HCT116 (cell line): ENCODE measurements around the gene CDK5RAP2. TPM values are rescaled to one million over a fixed set of nuclear protein-coding genes. Genes with fewer than 3 reads are reported as not detected.

Source experiments
- ATAC-seq: fragments of 200-7000 bp; cut with Tn5 transposase; 2 replicates; pipeline ENCODE4 v1.9.1; 2020; ENCODE audit warnings: mild to moderate bottlenecking, moderate library complexity
- BruUV-seq: library from RNA; stranded (reverse); fragments of 400-500 nt; replicated peaks from 2 replicates; lab custom pipeline; 2021; lab: Mats Ljungman, UMichigan
- CTCF ChIA-PET: fragments of 300-600 bp; sonication (Branson Sonifier 250); formaldehyde crosslinking; loops from one replicate; lab custom pipeline; 2021; ENCODE audit warnings: antibody characterized with exemption; lab: Charles Lee
- POLR2A ChIA-PET: fragments of 300-600, 350-600 bp; sonication (Branson Sonifier 250); formaldehyde crosslinking; loops from one replicate; lab custom pipeline; 2021; ENCODE audit warnings: antibody characterized with exemption; lab: Charles Lee
- RAD21 ChIA-PET, 2 experiments: fragments of 300-600 bp; sonication (Branson Sonifier 250); formaldehyde crosslinking; loops; one replicate each; lab custom pipeline; 2023; ENCODE audit warnings: low total read pairs in 2 of 2; ENCODE audit not compliant: uncharacterized antibody in 2 of 2, unreplicated experiment in 2 of 2, low non-redundant PET in 1 of 2; lab: Charles Lee
- DNase-seq: peaks from one replicate; pipeline ENCODE4 v3.0.0-alpha.2; 2010; ENCODE audit warnings: low read depth, low spot score
- H2AFZ ChIP-seq: fragments of 200-600 bp; shearing (Covaris generic), sonication (generic); 2 replicates; pipeline ENCODE4 v1.6.1; 2017; ENCODE audit warnings: low read depth, mixed run types, mixed read lengths, antibody characterized with exemption, low read length; ENCODE audit not compliant: poor library complexity, severe bottlenecking
- H3K27ac ChIP-seq: 2 replicates; pipeline ENCODE4 v1.5.1; 2012; ENCODE audit warnings: low read depth, low read length
- H3K27me3 ChIP-seq: fragments of 200-600 bp; sonication (generic); 2 replicates; pipeline ENCODE4 v1.6.1; 2016; ENCODE audit warnings: mixed run types, low read length, mixed read lengths; ENCODE audit not compliant: insufficient read depth
- H3K36me3 ChIP-seq, 2 experiments: fragments of 200-500 bp in 1 of 2; fragments of 200-600 bp in 1 of 2; sonication (Bioruptor generic) in 1 of 2; sonication (generic) in 1 of 2; 2 replicates each; pipeline versions ENCODE4 v1.5.1 to v1.6.1; 2014 to 2016; ENCODE audit warnings: low read length in 2 of 2, inconsistent platforms in 1 of 2, mixed read lengths in 1 of 2, mixed run types in 1 of 2; ENCODE audit not compliant: insufficient read depth in 2 of 2, control insufficient read depth in 1 of 2
- H3K4me1 ChIP-seq, 2 experiments: fragments of 200-600 bp in 1 of 2; sonication (generic) in 1 of 2; 2 replicates each; pipeline versions ENCODE4 v1.5.1 to v1.6.1; 2012 to 2017; ENCODE audit warnings: low read length in 2 of 2, inconsistent platforms in 1 of 2, mild to moderate bottlenecking in 1 of 2, mixed read lengths in 1 of 2, mixed run types in 1 of 2, moderate library complexity in 1 of 2; ENCODE audit not compliant: insufficient read depth in 2 of 2, control insufficient read depth in 1 of 2
- H3K4me2 ChIP-seq: fragments of 200-600 bp; sonication (generic); 2 replicates; pipeline ENCODE4 v1.6.1; 2017; ENCODE audit warnings: mixed run types, low read length, mixed read lengths
- H3K4me3 ChIP-seq, 2 experiments: fragments of 200-600 bp in 1 of 2; sonication (generic) in 1 of 2; replicated peaks in 1 of 2; 2 replicates each; pipeline ENCODE4 v1.5.1; 2011 to 2016; ENCODE audit warnings: low read length in 2 of 2, control low read depth in 1 of 2, low read depth in 1 of 2, mild to moderate bottlenecking in 1 of 2, mixed read lengths in 1 of 2, mixed run types in 1 of 2
- H3K79me2 ChIP-seq: fragments of 200-600 bp; sonication (generic); 2 replicates; pipeline ENCODE4 v1.6.1; 2017; ENCODE audit warnings: mild to moderate bottlenecking, mixed run types, low read length, moderate library complexity, mixed read lengths; ENCODE audit not compliant: insufficient read depth
- H3K9ac ChIP-seq: fragments of 200-600 bp; sonication (generic); 2 replicates; pipeline ENCODE4 v1.6.1; 2016; ENCODE audit warnings: low read length, mixed read lengths
- H3K9me2 ChIP-seq: fragments of 200-600 bp; sonication (generic), shearing (Covaris generic); 2 replicates; pipeline ENCODE4 v1.6.1; 2017; ENCODE audit warnings: mixed run types, mild to moderate bottlenecking, moderate library complexity; ENCODE audit not compliant: insufficient read depth
- H3K9me3 ChIP-seq, 2 experiments: fragments of 200-500 bp in 1 of 2; fragments of 200-600 bp in 1 of 2; sonication (Bioruptor generic) in 1 of 2; sonication (generic) in 1 of 2; 2 replicates each; pipeline ENCODE4 v1.6.1; 2014 to 2017; ENCODE audit warnings: low read length in 2 of 2, mixed read lengths in 2 of 2, inconsistent platforms in 1 of 2, low read depth in 1 of 2, mild to moderate bottlenecking in 1 of 2, mixed run types in 1 of 2, moderate library complexity in 1 of 2; ENCODE audit not compliant: control insufficient read depth in 1 of 2, insufficient read depth in 1 of 2
- H4K20me1 ChIP-seq: fragments of 200-600 bp; sonication (generic), shearing (Covaris generic); 2 replicates; pipeline ENCODE4 v1.6.1; 2017; ENCODE audit warnings: mixed run types, mild to moderate bottlenecking, moderate library complexity; ENCODE audit not compliant: insufficient read depth
- CBX3 ChIP-seq: IDR thresholded peaks from 2 replicates; pipeline ENCODE4 v1.6.1; 2012; ENCODE audit warnings: low read depth
- CEBPB ChIP-seq: IDR thresholded peaks from 2 replicates; pipeline ENCODE4 v1.6.1; 2012; ENCODE audit warnings: low read depth
- EGR1 ChIP-seq: IDR thresholded peaks from 2 replicates; pipeline ENCODE4 v1.6.1; 2012; ENCODE audit warnings: low read depth
- EZH2 ChIP-seq: fragments of 200-600 bp; sonication (generic); IDR thresholded peaks from 2 replicates; pipeline ENCODE4 v1.6.1; 2017; ENCODE audit warnings: antibody characterized with exemption, mixed run types
- EZH2phosphoT487 ChIP-seq: fragments of 200-600 bp; IDR thresholded peaks from 2 replicates; pipeline ENCODE4 v1.6.1; 2018; ENCODE audit warnings: antibody characterized with exemption, borderline replicate concordance
- FOSL1 ChIP-seq: IDR thresholded peaks from 2 replicates; pipeline ENCODE4 v1.6.1; 2012; ENCODE audit warnings: low read depth
- POLR2A ChIP-seq: IDR thresholded peaks from 2 replicates; pipeline ENCODE4 v1.7.0; 2011; ENCODE audit warnings: borderline replicate concordance; ENCODE audit not compliant: insufficient read depth, insufficient read length; ENCODE audit errors: extremely low read depth
- POLR2AphosphoS5 ChIP-seq: IDR thresholded peaks from 2 replicates; pipeline ENCODE4 v1.6.1; 2011; ENCODE audit warnings: mild to moderate bottlenecking, low read depth, low read length, moderate library complexity
- RAD21 ChIP-seq: IDR thresholded peaks from 2 replicates; pipeline ENCODE4 v1.6.1; 2012; ENCODE audit warnings: low read depth, mild to moderate bottlenecking
- SIN3A ChIP-seq: IDR thresholded peaks from 2 replicates; pipeline ENCODE4 v1.6.1; 2012; ENCODE audit warnings: low read depth
- SP1 ChIP-seq: IDR thresholded peaks from 2 replicates; pipeline ENCODE4 v1.6.1; 2012; ENCODE audit warnings: low read depth
- TCF7L2 ChIP-seq: IDR thresholded peaks from 2 replicates; pipeline ENCODE4 v1.7.0; 2011; ENCODE audit warnings: borderline replicate concordance, inconsistent platforms; ENCODE audit not compliant: insufficient read depth, insufficient read length; ENCODE audit errors: extremely low read depth
- ZFX ChIP-seq: fragments of 450-650 bp; IDR thresholded peaks from 2 replicates; pipeline ENCODE4 v1.6.1; 2017
- ZNF274 ChIP-seq: fragments of 200-500 bp; sonication (Bioruptor generic); IDR thresholded peaks from 2 replicates; pipeline ENCODE4 v1.6.1; 2014; ENCODE audit warnings: mild to moderate bottlenecking, low read depth, low read length, inconsistent platforms
- intact Hi-C: fragments of 100-400 bp; cut with micrococcal nuclease; formaldehyde crosslinking; loops from 2 replicates; pipeline ENCODE4 v1.10.0; 2022
- total RNA-seq: library from RNA; stranded (reverse); gene quantifications from one replicate; pipeline ENCODE4 v1.2.1, GENCODE V29; 2021; ENCODE audit not compliant: unreplicated experiment
- TF ChIP-seq, protein P1 (sequence below): IDR thresholded peaks from 2 replicates; pipeline ENCODE4 v1.6.1; 2012
- TF ChIP-seq, protein P2 (sequence below), 3 experiments: fragments of 200-600 bp in 1 of 3; sonication (generic) in 1 of 3; IDR thresholded peaks in 2 of 3; conservative IDR thresholded peaks in 1 of 3; 2 replicates each; pipeline ENCODE4 v1.5.1; 2012 to 2017; ENCODE audit warnings: low read depth in 2 of 3, low read length in 2 of 3, antibody characterized with exemption in 1 of 3, borderline replicate concordance in 1 of 3, control low read depth in 1 of 3, mild to moderate bottlenecking in 1 of 3, mixed read lengths in 1 of 3, mixed run types in 1 of 3, moderate library complexity in 1 of 3; ENCODE audit not compliant: insufficient read depth in 1 of 3
- TF ChIP-seq, protein P3 (sequence below): IDR thresholded peaks from 2 replicates; pipeline ENCODE4 v1.6.1; 2012
- TF ChIP-seq, protein P4 (sequence below): IDR thresholded peaks from 2 replicates; pipeline ENCODE4 v1.6.1; 2012; ENCODE audit warnings: low read depth
- TF ChIP-seq, protein P5 (sequence below): IDR thresholded peaks from 2 replicates; pipeline ENCODE4 v1.6.1; 2011; ENCODE audit warnings: mild to moderate bottlenecking, low read length, moderate library complexity; ENCODE audit not compliant: insufficient replicate concordance; ENCODE audit errors: extremely low read depth

The CDK5RAP2 gene
- total RNA-seq, 1 experiment from 2014 or later, result 56.2 TPM

DNA sequence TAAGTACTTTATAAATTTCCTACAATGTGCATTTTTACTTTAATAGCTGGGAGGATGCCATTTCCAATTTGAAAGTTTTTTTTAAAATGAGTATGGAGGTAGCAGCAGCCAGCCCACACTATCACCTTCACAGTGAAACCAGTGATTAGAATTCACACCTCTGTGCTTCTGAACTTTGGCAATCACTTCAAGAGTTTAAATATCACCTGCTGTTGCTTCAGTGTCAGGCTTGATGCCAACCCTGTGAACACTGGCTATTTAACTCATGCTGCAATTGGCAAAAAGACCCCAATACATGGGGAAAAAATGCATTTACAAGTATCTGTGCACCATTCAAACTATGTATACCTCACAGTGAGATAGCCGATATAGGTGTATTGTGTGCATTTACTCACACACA is 57.4 kb downstream of the CDK5RAP2 start:
- ChIA-PET POLR2A (no interaction called here), CTCF (interaction anchor here (0.6 kb wide), 1 partner anchor 171 kb away, joined by 3 read pairs; no protein-coding TSS in a partner anchor), RAD21 (no interaction called here)
- no peaks in the 10 kb centered on the region for H3K9me3 ChIP-seq
- no TSS peak for BruUV-seq
- intact Hi-C loops, result no loop called here
- H3K27me3 ChIP-seq, result no peaks in the 10 kb centered on the region
- H3K36me3 ChIP-seq, result peaks cover 23 to 36% of the 10 kb centered on the region in 2 experiments
- H2AFZ ChIP-seq, result no peak overlapping the region
- ATAC-seq, result no peak
- DNase-seq, result no peak
- no peak overlapping the region for H3K27ac ChIP-seq
- H3K4me2 ChIP-seq, result no peak overlapping the region
- H3K79me2 ChIP-seq, result 0 out of 2 replicates have a peak, but pooled peaks cover 3% of the 10 kb centered on the region
- no peaks in the 10 kb centered on the region for H3K9me2 ChIP-seq
- no peaks in the 10 kb centered on the region for H3K4me1 ChIP-seq
- H3K4me3 ChIP-seq, result no peak overlapping the region
- TF ChIP-seq EGR1 (no peak), RAD21 (no peak), ZNF274 (no peak), SIN3A (no peak), FOSL1 (no peak), POLR2A (no peak), EZH2 (no peak), SP1 (no peak), ZFX (no peak), CEBPB (no peak), CBX3 (no peak), EZH2phosphoT487 (no peak), TCF7L2 (no peak), POLR2AphosphoS5 (no peak)
- TF ChIP-seq, protein P1, sequence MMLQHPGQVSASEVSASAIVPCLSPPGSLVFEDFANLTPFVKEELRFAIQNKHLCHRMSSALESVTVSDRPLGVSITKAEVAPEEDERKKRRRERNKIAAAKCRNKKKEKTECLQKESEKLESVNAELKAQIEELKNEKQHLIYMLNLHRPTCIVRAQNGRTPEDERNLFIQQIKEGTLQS, result no peak
- TF ChIP-seq, protein P2, sequence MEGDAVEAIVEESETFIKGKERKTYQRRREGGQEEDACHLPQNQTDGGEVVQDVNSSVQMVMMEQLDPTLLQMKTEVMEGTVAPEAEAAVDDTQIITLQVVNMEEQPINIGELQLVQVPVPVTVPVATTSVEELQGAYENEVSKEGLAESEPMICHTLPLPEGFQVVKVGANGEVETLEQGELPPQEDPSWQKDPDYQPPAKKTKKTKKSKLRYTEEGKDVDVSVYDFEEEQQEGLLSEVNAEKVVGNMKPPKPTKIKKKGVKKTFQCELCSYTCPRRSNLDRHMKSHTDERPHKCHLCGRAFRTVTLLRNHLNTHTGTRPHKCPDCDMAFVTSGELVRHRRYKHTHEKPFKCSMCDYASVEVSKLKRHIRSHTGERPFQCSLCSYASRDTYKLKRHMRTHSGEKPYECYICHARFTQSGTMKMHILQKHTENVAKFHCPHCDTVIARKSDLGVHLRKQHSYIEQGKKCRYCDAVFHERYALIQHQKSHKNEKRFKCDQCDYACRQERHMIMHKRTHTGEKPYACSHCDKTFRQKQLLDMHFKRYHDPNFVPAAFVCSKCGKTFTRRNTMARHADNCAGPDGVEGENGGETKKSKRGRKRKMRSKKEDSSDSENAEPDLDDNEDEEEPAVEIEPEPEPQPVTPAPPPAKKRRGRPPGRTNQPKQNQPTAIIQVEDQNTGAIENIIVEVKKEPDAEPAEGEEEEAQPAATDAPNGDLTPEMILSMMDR (IDR thresholded peaks at IDR 0.05 in 2 of 3, conservative IDR thresholded peaks at IDR 0.05 in 1 of 3; ENCODE audit: borderline replicate concordance in 1 of 3, insufficient read depth in 1 of 3, low read depth in 2 of 3, low read length in 2 of 3), result no peak
- TF ChIP-seq, protein P3, sequence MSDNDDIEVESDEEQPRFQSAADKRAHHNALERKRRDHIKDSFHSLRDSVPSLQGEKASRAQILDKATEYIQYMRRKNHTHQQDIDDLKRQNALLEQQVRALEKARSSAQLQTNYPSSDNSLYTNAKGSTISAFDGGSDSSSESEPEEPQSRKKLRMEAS, result no peak
- TF ChIP-seq, protein P4, sequence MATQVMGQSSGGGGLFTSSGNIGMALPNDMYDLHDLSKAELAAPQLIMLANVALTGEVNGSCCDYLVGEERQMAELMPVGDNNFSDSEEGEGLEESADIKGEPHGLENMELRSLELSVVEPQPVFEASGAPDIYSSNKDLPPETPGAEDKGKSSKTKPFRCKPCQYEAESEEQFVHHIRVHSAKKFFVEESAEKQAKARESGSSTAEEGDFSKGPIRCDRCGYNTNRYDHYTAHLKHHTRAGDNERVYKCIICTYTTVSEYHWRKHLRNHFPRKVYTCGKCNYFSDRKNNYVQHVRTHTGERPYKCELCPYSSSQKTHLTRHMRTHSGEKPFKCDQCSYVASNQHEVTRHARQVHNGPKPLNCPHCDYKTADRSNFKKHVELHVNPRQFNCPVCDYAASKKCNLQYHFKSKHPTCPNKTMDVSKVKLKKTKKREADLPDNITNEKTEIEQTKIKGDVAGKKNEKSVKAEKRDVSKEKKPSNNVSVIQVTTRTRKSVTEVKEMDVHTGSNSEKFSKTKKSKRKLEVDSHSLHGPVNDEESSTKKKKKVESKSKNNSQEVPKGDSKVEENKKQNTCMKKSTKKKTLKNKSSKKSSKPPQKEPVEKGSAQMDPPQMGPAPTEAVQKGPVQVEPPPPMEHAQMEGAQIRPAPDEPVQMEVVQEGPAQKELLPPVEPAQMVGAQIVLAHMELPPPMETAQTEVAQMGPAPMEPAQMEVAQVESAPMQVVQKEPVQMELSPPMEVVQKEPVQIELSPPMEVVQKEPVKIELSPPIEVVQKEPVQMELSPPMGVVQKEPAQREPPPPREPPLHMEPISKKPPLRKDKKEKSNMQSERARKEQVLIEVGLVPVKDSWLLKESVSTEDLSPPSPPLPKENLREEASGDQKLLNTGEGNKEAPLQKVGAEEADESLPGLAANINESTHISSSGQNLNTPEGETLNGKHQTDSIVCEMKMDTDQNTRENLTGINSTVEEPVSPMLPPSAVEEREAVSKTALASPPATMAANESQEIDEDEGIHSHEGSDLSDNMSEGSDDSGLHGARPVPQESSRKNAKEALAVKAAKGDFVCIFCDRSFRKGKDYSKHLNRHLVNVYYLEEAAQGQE, result no peak
- TF ChIP-seq, protein P5, sequence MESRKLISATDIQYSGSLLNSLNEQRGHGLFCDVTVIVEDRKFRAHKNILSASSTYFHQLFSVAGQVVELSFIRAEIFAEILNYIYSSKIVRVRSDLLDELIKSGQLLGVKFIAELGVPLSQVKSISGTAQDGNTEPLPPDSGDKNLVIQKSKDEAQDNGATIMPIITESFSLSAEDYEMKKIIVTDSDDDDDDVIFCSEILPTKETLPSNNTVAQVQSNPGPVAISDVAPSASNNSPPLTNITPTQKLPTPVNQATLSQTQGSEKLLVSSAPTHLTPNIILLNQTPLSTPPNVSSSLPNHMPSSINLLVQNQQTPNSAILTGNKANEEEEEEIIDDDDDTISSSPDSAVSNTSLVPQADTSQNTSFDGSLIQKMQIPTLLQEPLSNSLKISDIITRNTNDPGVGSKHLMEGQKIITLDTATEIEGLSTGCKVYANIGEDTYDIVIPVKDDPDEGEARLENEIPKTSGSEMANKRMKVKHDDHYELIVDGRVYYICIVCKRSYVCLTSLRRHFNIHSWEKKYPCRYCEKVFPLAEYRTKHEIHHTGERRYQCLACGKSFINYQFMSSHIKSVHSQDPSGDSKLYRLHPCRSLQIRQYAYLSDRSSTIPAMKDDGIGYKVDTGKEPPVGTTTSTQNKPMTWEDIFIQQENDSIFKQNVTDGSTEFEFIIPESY, result no peak
- H3K9ac ChIP-seq, result no peak overlapping the region
- H4K20me1 ChIP-seq, result no peaks in the 10 kb centered on the region
